HFFc6 (cell line): ENCODE measurements around the gene CDC42. TPM values are rescaled to one million over a fixed set of nuclear protein-coding genes. Genes with fewer than 3 reads are reported as not detected.
"Not testable (repeated sequence)": the region's sequence is repeated elsewhere in the genome, so short reads cannot be mapped to it uniquely, and the experiment has no call there.

Experiments
- DNase-seq: peaks from one replicate; pipeline ENCODE4 v3.0.0-alpha.2; 2018
- H3K27ac Mint-ChIP-seq: 2 replicates; pipeline ENCODE4 v1.8.0; 2020; ENCODE audit warnings: mild to moderate bottlenecking, mixed read lengths
- H3K27me3 Mint-ChIP-seq: 2 replicates; pipeline ENCODE4 v1.8.0; 2021; ENCODE audit warnings: mild to moderate bottlenecking, moderate library complexity, mixed read lengths; ENCODE audit not compliant: insufficient read depth
- H3K36me3 Mint-ChIP-seq: 2 replicates; pipeline ENCODE4 v1.8.0; 2021; ENCODE audit warnings: low read depth, mixed read lengths
- H3K4me1 Mint-ChIP-seq: 2 replicates; pipeline ENCODE4 v1.8.0; 2020; ENCODE audit warnings: low read depth, mixed read lengths
- H3K4me3 Mint-ChIP-seq: 2 replicates; pipeline ENCODE4 v1.8.0; 2020; ENCODE audit warnings: mild to moderate bottlenecking, moderate library complexity, mixed read lengths
- H3K9me3 Mint-ChIP-seq: 2 replicates; pipeline ENCODE4 v1.8.0; 2020; ENCODE audit warnings: mild to moderate bottlenecking, mixed read lengths
- CTCF ChIP-seq: fragments of 200-600 bp; sonication (generic); IDR thresholded peaks from 2 replicates; pipeline ENCODE4 v1.5.0; 2021; ENCODE audit warnings: antibody characterized with exemption, mild to moderate bottlenecking
- total RNA-seq, 6 experiments: library from RNA; stranded (reverse); fragmentation: NEBNext Ultra II Directional; extraction: Animal tissue kit (Norgen Biotek cat#: 25700); gene quantifications; 2 replicates in 1 of 6; 3 replicates in 5 of 6; pipeline ENCODE4 v1.2.3, GENCODE V29; 2021

The CDC42 gene
- total RNA-seq, 6 experiments from 2014 or later = 273 to 298 (median 280) TPM

- DNase-seq = no peak
- H3K4me1 Mint-ChIP-seq = peaks cover 73% of the 10 kb centered on the region
- TF ChIP-seq CTCF = no peak
- peak overlapping the region; percentile 60 for H3K27ac Mint-ChIP-seq
- H3K4me3 Mint-ChIP-seq = peak overlapping the region; percentile 10
- H3K36me3 Mint-ChIP-seq = peaks cover 47% of the 10 kb centered on the region
- no peaks in the 10 kb centered on the region for H3K27me3 Mint-ChIP-seq
- H3K9me3 Mint-ChIP-seq = no peaks in the 10 kb centered on the region
These were observed 37.3 kb downstream of the CDC42 start for GRCh38 chr1:22089787-22090186.

- Mint-ChIP-seq H3K27ac (peak overlapping the region; percentile 22), H3K4me1 (peaks cover 82% of the 10 kb centered on the region), H3K36me3 (peaks cover 45% of the 10 kb centered on the region), H3K9me3 (no peaks in the 10 kb centered on the region), H3K4me3 (no peak overlapping the region), H3K27me3 (no peaks in the 10 kb centered on the region)
- DNase-seq = no peak
- TF ChIP-seq CTCF = no peak
These were observed 38.4 kb downstream of the CDC42 start for GRCh38 chr1:22090867-22091266.

GRCh38 chr1:22092026-22092768 lies 39.7 kb downstream of the CDC42 start:
- DNase-seq = peak; percentile 51
- H3K4me1 Mint-ChIP-seq = peaks cover 90% of the 10 kb centered on the region

DNA sequence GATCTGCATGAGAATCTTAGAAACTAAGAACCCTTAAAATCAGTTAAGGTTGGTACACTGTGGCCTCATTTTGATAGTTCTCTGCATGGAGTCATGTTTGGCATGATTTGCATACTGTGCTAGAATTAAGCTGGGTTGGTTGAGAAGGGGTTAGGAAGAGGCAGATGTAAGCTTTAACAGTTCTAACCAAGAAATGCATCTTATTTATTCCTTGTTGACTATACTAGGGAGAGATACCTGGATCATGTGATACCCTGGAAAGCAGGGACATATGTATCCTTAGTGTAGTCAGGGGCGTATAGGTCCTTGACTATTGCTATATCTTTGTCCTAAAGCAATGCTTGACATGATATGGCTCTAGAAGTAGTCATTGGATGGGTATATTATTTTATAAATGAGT lies 41.0 kb downstream of the CDC42 start:
- H3K9me3 Mint-ChIP-seq = no peaks in the 10 kb centered on the region
- H3K27me3 Mint-ChIP-seq = no peaks in the 10 kb centered on the region
- no peak overlapping the region for H3K27ac Mint-ChIP-seq
- no peak overlapping the region for H3K4me3 Mint-ChIP-seq
- H3K4me1 Mint-ChIP-seq = peaks cover 83% of the 10 kb centered on the region
- DNase-seq = no peak
- peaks cover 31% of the 10 kb centered on the region for H3K36me3 Mint-ChIP-seq
- TF ChIP-seq CTCF = no peak

More at GRCh38 chr1:22092026-22092768, 39.7 kb downstream of the CDC42 start:
- Mint-ChIP-seq H3K27ac (peak overlapping the region; percentile 27; the same call in 1 of the 2 replicates), H3K4me3 (peak overlapping the region; percentile 28; the same call in 1 of the 2 replicates), H3K36me3 (peaks cover 38% of the 10 kb centered on the region)
- not testable (repeated sequence) for H3K9me3 Mint-ChIP-seq, H3K27me3 Mint-ChIP-seq

DNA sequence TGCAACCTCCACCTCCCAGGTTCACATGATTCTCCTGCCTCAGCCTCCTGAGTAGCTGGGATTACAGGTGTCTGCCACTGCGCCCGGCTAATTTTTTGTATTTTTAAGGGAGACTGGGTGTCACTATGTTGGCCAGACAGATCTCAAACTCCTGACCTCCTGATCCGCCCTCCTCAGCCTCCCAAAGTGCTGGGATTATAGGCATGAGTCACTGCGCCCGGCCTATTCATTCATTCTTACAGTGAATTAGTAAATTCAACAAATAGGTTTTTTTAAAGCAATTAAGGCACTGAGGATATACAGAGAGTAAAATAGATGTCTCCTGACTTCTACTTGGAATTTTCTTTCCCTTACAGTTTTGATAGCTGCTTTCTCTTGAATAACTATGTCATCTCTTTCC lies 43.5 kb downstream of the CDC42 start:
- Mint-ChIP-seq H3K27me3 (no peaks in the 10 kb centered on the region), H3K36me3 (peaks cover 24% of the 10 kb centered on the region), H3K4me3 (no peak overlapping the region; the same call in 1 of the 2 replicates), H3K27ac (no peak overlapping the region), H3K4me1 (peaks cover 57% of the 10 kb centered on the region), H3K9me3 (no peaks in the 10 kb centered on the region)
- TF ChIP-seq CTCF = no peak
- DNase-seq = no peak

GRCh38 chr1:22096463-22096862 lies 44.0 kb downstream of the CDC42 start:
- H3K9me3 Mint-ChIP-seq = no peaks in the 10 kb centered on the region
- no peak overlapping the region for H3K4me3 Mint-ChIP-seq
- peaks cover 53% of the 10 kb centered on the region for H3K4me1 Mint-ChIP-seq
- no peak overlapping the region for H3K27ac Mint-ChIP-seq
- TF ChIP-seq CTCF = no peak
- peaks cover 22% of the 10 kb centered on the region for H3K36me3 Mint-ChIP-seq
- no peaks in the 10 kb centered on the region for H3K27me3 Mint-ChIP-seq
- DNase-seq = no peak
